Kidney glomerular epithelial cell (primary cell): Measurements from ENCODE around the gene CORO2B.

ENCODE experiments used
- DNase-seq: peaks from one replicate; lab custom pipeline; 2025; lab: John Stamatoyannopoulos, UW

CORO2B gene

DNA sequence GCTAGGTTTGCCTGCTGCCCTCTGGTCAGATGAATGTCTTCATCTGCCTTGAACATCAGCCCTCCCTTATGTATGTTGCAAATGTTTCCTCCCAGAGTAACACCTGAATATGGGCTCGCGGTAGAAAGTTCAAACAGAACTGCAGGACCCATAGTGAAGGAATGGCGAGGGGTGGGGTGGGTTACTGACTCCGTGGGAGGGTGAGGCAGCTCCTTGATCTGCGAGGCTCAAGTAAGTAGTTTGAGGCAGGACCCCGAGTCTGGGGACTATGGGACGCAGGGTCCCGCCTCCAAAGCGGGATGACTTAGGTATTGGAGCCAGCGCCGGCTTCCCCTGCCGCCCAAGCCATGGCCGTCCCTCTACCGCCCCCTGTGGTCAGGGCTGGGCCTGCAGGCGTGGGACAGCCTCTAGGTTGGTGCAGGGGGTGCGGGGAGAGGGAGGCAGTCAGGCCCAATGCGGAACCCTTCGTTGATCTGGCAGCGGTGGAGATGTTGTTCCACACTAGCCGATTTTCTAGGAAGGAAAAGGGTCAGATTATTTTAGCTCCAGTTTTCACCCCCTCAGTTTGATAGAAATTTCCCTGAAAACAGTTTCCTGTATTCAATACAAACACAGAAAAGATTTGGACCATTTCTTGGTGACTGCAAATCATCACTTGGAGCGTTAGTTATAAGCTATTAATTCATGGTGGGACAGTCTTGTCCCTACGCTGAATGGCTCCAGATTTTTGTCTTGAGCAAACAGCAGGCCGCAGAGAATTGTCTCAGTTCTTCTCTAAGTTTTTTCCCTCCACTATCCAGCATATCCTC is 72.3 kb downstream of the CORO2B start:
- no peak for DNase-seq

DNA sequence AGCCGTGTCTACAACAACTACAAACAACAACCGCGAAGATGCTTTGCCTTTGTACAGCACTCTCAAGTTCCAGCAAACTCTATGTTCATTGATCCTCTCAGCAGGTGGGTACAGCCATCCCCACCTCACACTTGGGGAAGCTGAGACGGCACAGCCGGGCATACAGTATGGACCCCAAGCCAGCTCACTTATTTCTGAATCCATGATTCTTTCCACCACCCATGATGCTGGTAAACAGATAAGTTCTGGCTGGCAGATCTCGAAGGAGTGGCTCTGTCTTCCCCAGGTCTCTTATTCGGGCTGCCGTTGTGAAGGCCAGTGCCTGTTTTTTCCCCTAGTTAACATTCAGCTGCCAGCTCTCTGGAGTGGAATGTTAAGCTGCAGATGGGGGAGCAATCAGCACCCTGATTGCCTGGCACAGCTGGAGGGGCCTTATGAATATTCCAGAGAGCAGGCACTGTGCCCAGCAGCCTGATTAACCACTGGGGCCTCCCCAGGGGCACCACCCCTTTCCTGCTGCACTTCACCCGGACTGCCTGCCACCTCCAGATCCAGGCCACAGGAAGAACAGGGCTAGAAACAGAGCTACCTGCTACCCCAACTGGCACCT is 73.2 kb downstream of the CORO2B start:
- DNase-seq = no peak

DNA sequence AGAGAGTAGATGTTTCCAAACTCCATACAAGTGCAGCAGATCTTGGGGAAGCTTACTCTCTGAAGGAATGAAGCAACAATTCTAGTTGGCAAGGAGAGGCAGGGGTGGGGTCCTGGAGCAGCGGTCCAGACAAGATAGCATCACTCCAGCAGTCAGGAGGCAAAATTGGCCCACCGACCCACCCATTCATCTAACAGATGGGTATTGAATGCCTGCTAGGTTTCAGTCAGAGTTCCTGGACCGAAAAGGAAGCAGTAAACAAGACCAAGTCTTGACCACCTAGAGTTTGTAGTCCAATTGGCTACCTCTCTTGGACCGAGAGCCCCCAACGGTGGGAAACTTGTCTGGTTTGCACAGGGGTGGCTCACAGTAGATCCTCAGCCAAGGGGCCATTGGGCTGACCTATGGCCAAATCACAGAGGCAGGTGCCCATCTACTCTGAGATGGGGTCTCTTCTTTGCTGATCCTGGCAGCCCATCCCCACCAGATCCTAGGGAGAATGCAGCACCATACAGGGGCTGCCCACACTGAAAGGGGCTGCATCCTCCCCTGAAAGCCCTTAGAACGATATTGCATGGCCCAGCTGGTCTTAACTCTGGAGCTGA is 74.3 kb downstream of the CORO2B start:
- no peak for DNase-seq

DNA sequence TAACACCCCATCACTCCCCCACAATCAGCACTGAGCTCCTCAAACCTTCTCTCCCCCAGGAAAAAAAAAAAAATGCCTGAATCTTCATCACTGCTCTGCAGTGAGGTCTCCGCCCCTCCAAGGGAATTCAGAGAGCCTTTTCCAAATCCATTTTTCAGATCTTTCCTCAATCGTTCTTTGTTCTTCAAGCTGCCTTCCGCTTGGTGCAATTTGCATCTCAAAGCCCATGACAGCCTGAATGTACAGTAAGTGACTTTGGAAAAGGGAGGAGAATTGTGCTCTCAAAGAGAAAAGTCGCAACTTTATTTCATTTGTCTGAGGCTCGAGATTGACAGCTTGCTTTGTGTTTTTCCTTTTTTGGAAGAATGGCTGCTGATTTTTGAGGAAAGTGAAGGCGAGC is 75.0 kb downstream of the CORO2B start:
- no peak for DNase-seq

DNA sequence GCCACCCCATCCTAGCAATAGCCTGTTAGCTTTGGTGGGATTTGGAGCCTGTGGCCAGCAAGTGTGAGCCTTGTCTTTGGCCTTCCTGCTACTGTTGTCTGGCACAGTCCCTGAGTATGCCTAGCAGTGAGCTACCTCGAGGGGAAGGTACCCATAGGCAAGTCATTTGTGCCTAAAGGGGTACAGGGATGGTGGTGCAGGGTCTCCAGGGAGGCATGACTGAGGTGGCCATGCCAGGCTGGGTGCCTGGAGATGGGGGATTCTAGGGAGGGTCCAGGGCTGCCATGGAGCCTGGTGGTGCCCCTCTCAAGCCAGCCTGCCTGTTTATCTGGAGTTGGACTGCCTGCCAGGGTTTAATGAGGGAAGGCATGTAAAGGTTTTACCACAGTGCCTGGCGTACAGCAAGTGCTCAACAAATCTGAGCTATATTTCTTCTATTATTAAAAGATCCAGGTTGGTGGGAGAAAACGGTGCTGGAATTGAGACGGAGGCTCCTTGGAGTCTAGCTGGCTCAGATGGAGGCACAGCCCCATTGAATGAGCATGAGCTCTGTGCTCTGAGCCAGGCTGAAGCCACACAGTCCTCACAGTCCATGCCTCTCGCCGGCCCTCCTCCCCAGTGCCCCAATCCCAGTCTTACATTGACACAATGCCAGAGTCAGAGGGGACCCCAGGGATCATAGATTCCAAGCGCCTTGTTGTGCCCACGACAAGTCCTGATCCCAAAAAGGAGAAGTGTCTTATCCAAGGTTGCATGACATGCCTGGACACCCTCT is 76.2 kb downstream of the CORO2B start:
- DNase-seq = no peak

DNA sequence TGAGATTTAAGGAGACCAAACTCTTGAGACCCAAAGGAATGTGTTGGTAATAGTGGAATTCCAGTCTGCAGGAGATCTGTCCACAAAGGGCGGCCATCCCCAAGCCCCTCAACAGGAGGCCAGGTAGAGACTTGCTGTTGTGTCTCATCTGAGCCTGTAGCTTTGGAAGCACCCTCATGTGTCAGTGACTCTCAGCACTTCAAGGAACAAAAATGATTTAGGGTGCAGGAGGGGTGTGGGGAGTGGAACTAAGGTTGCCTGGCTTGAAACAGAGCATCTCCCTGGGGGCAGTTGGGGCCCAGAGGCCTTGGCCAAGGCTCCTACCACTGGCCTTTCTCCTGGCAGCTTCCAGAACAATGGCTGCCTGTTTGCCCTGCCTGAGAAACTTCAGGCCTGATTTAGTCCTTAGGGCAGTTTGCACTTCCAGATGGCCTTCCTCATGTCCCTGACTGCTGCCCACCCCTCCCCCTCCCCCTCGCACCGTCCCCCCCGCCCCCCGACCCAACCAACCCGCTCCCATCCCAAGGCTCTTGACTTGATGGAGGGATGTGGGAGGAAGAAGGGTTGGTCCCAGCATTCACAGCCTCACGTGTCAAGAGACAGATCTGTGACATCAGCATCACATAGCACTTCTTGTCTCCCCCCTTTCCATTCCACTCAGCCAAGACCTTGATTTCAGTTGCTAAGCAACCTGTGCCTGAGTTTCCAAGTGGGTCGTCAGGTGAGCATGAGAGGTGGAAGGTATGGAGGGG is 77.1 kb downstream of the CORO2B start:
- DNase-seq = no peak

DNA sequence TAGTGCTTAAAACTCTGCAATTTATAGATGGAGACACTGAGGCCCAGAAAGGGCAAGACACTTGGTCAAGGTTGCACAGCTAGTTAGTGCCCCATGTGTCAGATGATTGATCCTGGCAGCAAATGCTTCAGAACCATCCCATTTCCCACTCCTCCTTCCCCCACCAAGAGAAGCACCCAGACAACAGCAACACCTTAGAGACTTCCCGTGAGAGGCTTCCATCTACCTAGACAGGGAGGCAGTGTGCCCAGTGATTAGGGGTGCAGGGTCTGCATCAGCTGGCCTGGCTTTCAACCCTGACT is 77.6 kb downstream of the CORO2B start:
- DNase-seq = no peak

DNA sequence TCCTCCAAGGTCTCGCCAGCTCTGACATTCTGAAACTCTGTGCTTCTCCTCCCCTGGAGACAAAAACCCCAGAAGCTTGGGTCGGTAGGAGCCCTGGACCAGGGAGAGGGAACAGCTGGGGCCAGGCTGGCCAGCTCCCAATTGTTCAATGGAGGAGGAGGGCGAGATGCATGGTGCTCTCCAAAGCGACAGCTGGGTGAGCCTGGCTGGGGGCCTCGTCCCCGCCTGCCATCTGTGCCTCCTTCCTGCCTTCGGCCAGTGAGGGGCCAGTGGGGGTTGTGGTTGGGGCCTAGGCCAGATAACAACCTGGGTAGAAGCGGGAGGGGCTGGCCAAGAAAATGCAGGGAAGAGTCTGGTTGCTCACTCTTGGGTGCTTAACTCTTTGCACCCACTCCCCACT is 79.4 kb downstream of the CORO2B start:
- DNase-seq = no peak

DNA sequence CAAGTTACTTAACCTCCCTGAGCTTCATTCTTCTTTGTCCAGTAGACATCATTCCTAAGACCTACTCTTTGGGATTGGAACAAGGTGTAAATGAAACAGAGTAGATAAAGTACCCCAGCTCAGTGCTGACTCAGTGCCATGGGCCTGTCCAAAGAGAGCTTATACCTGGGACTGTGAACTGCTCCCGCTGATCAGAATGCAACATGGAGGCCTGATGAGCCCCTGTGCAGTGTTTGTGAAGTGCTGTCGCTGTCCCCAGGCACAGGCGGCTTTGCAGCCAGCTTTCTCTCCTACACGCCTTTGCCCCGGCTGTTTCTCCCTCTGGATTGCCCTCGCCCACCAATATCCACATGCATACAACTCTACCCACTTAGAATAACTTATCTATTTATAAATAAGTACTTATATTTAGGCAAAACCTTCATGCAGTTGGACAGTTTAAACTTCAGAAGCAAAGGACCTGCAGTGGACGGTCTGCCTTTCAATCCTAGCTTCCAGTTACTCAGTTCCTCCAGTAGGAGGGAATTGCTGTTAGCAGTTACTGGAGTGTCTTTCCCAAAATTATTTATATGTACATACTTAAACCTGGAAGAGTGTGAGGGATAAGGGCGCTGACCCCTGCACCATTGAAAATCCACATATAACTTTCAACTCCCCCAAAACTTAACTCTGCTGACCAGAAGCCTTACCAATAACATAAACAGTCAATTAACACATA is 80.0 kb downstream of the CORO2B start:
- no peak for DNase-seq

DNA sequence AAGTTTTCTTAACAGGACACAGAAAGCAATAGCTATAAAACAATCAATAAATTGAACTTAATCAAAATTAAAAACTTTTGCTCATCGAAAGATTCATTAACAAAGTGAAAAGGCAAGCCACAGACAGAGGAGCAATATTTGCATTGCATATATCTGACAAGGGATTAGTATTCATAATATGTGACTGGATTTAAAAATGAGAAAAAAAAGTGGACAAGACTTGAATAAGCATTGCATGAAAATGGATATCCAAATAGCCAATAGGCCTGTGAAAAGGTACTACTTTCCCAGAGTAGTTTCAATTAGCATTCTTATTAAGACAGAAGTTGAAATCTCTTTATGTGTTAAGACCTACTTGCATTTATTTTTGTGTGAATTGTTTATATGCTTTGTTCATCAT is 84.7 kb downstream of the CORO2B start:
- DNase-seq = no peak

DNA sequence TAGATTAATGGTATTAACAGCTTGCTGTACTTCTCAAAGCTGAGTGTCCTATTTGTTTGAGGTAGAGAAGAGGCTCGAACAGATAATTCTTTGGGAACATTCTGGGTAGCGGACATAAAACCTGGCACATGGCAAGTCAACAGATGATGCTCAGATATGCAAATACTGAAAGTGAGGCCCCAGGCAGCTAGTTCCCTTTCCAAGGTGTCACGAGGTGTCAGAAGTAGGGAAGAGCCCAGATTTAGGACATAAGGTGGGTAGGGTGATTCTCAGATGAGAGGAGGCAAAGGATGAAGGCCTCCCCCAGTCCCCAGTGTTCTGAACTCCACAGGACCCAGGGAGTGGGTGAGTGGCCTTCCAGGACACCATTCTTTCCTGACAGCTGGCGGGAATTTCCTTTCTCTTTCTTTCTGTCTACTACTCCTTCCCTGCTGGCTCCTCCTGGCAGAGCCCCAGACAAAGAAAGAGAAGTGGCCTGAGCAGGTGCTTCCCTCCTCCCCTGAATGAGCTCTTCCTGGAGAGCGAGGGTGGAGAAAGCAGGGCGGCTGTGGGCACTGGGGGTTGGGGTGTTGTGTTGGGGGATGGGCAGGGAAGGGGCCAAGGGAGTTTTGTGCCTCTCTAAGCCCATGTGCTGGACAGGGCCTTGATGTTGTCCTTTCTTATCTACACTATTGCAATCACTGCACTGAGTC is 87.5 kb downstream of the CORO2B start:
- no peak for DNase-seq

DNA sequence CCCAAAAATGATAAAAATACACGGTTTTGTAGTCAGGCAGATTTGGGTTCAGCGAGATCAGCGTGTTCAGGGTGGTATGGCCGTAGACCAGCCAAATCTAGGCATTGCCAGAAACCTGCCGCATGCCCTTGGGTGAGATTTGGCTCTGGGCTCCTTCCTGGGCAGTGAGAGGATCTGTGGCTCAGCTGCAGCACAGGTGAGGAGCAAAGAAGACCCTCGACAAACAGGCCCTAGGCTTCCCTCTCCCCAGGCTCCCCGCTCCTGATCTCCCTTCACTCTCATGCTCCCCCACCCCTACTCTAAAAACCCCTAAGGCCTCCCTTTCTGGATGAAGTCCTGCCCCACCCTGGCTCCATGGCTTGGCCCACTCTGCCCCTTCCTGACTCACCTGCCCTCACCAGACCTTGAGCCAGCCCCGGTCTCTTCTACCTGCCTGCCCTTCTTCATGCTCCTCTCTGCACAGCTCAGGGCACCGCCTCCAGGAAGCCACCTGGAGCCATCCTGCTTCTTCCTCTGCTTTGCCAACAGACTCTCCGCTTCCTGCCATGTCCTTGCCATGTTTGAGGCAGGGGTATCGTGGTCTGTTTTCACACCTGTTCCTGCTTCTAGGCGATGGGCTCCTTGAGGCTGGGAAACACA is 88.1 kb downstream of the CORO2B start:
- no peak for DNase-seq

DNA sequence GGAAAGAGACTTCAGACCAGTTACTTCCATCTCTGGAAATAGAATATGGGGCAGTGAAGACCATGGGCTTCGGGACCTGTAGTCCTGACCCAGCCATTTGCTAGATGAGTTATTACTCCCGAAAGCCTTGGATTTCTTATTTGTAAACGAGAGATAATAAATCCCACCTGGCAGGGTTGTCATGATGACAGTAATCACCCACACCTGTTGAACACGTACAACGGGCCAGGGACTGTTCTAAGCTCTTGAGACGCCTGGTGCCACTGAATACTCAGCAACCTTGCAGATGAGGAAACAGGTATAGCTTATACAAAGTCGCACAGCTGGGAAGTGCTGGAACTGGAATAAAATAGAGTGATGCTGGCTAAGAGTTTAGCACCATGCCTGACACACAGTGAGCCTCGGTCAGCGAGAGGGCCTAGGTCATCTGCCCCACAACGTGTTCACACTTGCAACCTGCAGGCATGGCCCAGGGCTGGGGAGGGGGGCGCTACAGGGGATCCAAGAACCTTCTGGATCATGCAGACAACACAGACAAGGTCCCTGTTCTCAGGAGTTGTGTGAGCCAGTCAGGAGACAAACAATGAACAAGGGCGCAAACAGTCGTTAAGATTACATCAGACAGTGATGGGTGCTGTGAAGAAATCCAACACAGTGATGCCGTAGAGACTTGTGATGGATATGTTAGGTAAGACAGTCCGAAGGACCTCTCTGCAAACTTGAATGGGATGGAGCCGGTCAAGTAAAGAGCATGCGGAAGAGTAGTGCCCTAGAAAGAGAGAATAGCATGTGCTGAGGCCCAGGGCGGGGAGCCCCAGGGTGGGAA is 89.2 kb downstream of the CORO2B start:
- no peak for DNase-seq

DNA sequence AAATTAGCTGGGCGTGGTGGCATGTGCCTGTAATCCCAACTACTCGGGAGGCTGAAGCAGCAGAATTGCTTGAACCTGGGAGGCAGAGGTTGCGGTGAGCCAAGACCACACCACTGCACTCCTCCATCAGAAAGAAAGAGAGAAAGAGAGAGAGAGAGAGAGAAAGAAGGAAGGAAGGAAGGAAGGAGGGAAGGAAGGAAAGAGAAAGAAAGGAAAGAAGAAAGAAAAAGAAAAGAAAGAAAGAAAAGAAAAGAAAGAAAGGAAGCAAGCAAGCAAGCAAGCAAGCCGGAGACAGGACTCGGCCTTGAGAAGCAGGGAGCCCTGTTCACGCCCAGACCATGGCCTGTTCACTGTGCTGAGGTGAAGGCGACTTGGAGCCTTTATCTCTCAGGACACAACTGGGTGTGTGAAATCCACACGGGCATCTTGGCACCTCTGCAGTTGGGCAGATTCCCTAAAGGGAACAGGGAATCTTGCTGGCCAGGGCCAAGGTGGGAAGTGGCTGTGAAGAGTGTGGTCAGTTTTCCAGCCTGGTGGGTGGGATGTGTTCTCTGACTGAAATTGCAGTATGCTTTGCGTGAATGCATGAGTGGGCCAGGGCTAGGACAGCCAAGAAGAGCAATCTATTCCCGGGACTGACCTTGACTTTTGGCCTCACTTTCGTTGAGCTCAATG is 90.3 kb downstream of the CORO2B start:
- DNase-seq = no peak

DNA sequence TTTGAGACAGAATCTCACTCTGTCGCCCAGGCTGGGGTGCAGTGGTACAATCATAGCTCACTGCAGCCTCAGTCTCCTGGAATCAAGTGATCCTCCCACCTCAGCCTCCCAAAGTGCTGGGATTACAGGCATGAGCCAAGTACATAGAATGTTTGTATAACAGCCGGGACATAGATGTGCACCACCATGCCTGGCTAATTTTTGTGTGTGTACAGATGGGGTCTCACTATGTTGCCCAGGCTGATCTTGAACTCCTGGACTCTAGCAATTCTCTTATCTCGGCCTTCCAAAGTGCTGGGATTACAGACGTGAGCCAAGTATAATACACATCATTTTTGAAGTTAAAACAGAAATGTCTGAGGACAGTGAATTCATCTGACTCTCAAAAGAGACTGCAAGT is 93.5 kb downstream of the CORO2B start:
- no peak for DNase-seq

DNA sequence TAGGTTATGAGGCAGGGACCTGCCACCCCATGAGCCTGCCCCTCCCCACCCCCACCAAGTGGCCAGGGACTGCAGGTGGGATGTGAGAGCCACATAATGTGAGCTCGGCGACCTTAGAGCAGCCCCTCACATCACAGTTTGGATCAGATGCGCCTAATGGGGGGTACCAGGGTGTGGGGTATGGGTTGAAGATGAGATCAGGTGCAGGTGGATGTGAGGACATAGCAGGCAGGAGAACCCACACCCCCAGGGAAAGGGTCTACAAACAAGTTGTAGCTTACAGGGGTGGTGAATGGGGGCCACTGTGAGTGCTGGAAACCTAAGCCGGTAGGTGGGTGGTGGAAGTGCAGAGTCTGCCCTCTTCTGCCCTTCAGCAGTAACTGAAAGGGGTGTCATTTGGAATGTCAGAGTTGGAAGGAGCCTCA is 94.0 kb downstream of the CORO2B start:
- DNase-seq = no peak

DNA sequence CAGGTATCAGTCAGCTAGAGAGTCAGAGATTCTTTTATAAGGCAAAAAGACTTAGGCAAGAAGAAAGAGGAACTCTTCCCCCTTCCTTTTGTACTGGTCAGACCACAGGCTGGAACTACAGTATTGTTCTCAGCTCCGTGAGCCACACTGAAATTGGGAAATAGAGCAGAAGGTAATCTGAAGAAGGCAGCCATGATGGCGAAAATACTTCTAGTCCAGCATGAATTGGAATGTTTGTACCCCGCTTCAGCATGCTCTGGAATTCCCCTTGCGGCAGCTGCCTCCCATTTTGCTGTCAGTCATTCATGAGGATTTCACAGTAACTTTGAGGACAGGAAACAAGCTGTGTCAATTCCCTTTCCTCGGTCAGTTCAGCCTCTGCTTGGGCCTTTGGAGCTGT is 96.2 kb downstream of the CORO2B start:
- peak; percentile 39 for DNase-seq

DNA sequence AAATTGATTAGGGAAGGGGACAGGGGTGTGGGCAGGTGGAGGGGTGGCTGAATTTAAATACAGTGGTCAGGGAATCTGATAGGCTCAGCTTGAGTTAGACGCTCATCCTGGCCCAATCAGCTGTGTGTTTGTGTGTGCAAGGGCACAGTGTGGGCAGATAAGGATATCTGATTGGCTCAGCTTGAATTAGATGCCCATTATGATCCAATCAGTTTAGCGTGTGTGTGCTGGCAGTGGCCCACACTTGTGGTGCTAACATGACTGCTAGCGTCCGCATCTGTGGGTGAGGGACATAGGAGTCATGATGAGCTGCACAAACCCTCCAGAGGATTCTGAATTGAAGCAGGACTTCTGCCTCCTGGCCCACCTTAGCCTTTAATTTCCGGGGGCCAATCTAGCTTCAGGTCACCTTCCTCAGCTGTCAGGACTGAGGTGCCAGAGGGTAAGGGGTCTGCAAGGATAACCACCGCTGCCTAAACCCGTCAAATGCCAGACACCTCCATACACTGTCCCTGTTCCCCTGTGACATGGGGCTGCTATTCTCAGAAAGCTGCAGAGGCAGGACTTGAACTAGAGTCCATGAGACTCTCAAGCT is 97.3 kb downstream of the CORO2B start:
- DNase-seq = no peak
